Astrocyte (in vitro differentiated cells and primary cell): ENCODE results near the gene ARFGAP2. TPM values are rescaled to one million over a fixed set of nuclear protein-coding genes. Genes with fewer than 3 reads are reported as not detected.

Source experiments
- DNase-seq: peaks from one replicate; pipeline ENCODE4 v3.0.0-alpha.2; 2010; ENCODE audit warnings: low read depth
- FAIRE-seq: peaks from 2 replicates; lab custom pipeline; 2011; peaks lifted over from hg19 to GRCh38; lab: Jason Lieb, UNC
- H2AFZ ChIP-seq: 2 replicates; pipeline ENCODE4 v1.6.0; 2012; ENCODE audit warnings: low read depth, low read length, inconsistent platforms
- H3K27ac ChIP-seq: 2 replicates; pipeline ENCODE4 v1.5.1; 2011; ENCODE audit warnings: low read depth, low read length, inconsistent platforms
- H3K27me3 ChIP-seq: 2 replicates; pipeline ENCODE4 v1.6.0; 2011; ENCODE audit warnings: low read length, inconsistent platforms; ENCODE audit not compliant: insufficient read depth
- H3K36me3 ChIP-seq: 2 replicates; pipeline ENCODE4 v1.5.1; 2011; ENCODE audit warnings: low read length, inconsistent platforms; ENCODE audit not compliant: insufficient read depth
- H3K4me1 ChIP-seq: 2 replicates; pipeline ENCODE4 v1.5.1; 2011; ENCODE audit warnings: low read length, inconsistent platforms; ENCODE audit not compliant: insufficient read depth
- H3K4me2 ChIP-seq: 2 replicates; pipeline ENCODE4 v1.6.0; 2012; ENCODE audit warnings: low read length, inconsistent platforms
- H3K4me3 ChIP-seq: 2 replicates; pipeline ENCODE4 v1.5.1; 2011; ENCODE audit warnings: low read depth, mild to moderate bottlenecking, low read length, inconsistent platforms; ENCODE audit not compliant: insufficient read depth
- H3K79me2 ChIP-seq: 2 replicates; pipeline ENCODE4 v1.6.0; 2012; ENCODE audit warnings: mild to moderate bottlenecking, low read length, inconsistent platforms; ENCODE audit not compliant: insufficient read depth
- H3K9ac ChIP-seq: 2 replicates; pipeline ENCODE4 v1.6.0; 2012; ENCODE audit warnings: mild to moderate bottlenecking, low read length, inconsistent platforms
- H3K9me3 ChIP-seq: 2 replicates; pipeline ENCODE4 v1.5.1; 2012; ENCODE audit warnings: low read depth, mild to moderate bottlenecking, low read length, inconsistent platforms; ENCODE audit not compliant: insufficient read depth
- H4K20me1 ChIP-seq: 2 replicates; pipeline ENCODE4 v1.6.0; 2012; ENCODE audit warnings: low read length, inconsistent platforms; ENCODE audit not compliant: insufficient read depth
- H3K27ac Mint-ChIP-seq: one replicate; pipeline ENCODE4 v1.8.0; 2021; ENCODE audit warnings: mild to moderate bottlenecking, mixed read lengths; ENCODE audit not compliant: unreplicated experiment
- H3K27me3 Mint-ChIP-seq: one replicate; pipeline ENCODE4 v1.8.0; 2021; ENCODE audit warnings: low read depth, mixed read lengths; ENCODE audit not compliant: unreplicated experiment
- H3K36me3 Mint-ChIP-seq: one replicate; pipeline ENCODE4 v1.8.0; 2021; ENCODE audit warnings: low read depth, mixed read lengths; ENCODE audit not compliant: unreplicated experiment
- H3K4me1 Mint-ChIP-seq: one replicate; pipeline ENCODE4 v1.8.0; 2021; ENCODE audit warnings: low read depth, mixed read lengths; ENCODE audit not compliant: unreplicated experiment
- H3K4me3 Mint-ChIP-seq: one replicate; pipeline ENCODE4 v1.8.0; 2021; ENCODE audit warnings: mild to moderate bottlenecking, moderate library complexity, mixed read lengths; ENCODE audit not compliant: unreplicated experiment
- H3K9me3 Mint-ChIP-seq: one replicate; pipeline ENCODE4 v1.8.0; 2021; ENCODE audit warnings: mild to moderate bottlenecking, mixed read lengths; ENCODE audit not compliant: unreplicated experiment
- CTCF ChIP-seq: IDR thresholded peaks from 2 replicates; pipeline ENCODE4 v1.5.1; 2011; ENCODE audit warnings: low read depth, mild to moderate bottlenecking, inconsistent platforms, low read length, moderate library complexity; ENCODE audit not compliant: insufficient read depth
- EZH2 ChIP-seq: IDR thresholded peaks from 2 replicates; pipeline ENCODE4 v1.6.1; 2012; ENCODE audit warnings: mild to moderate bottlenecking, low read length, inconsistent platforms; ENCODE audit not compliant: insufficient read depth
- total RNA-seq: library from RNA; stranded (reverse); gene quantifications from 2 replicates; pipeline ENCODE4 v1.2.1, GENCODE V29; 2021

Gene ARFGAP2
- total RNA-seq, 1 donor from 2014 or later = 51.0 TPM

- Histone ChIP-seq H3K79me2 (no peaks in the 10 kb centered on the region), H3K9me3 (no peaks in the 10 kb centered on the region), H3K27ac (no peak overlapping the region), H3K4me3 (no peak overlapping the region), H2AFZ (no peak overlapping the region), H3K4me1 (peaks cover 14% of the 10 kb centered on the region), H3K27me3 (no peaks in the 10 kb centered on the region), H4K20me1 (peaks cover 20% of the 10 kb centered on the region), H3K36me3 (no peaks in the 10 kb centered on the region), H3K9ac (no peak overlapping the region), H3K4me2 (no peak overlapping the region)
- FAIRE-seq (no peak), DNase-seq (no peak)
- Mint-ChIP-seq H3K27ac (no peak overlapping the region), H3K27me3 (no peaks in the 10 kb centered on the region), H3K4me3 (no peak overlapping the region), H3K9me3 (peaks cover 2% of the 10 kb centered on the region), H3K36me3 (peaks cover 28% of the 10 kb centered on the region), H3K4me1 (peaks cover 15% of the 10 kb centered on the region)
- TF ChIP-seq CTCF (no peak), EZH2 (no peak)
Observed at GRCh38 chr11:47149782-47150181, 26.9 kb downstream of the ARFGAP2 start.

GRCh38 chr11:47148903-47149531 is 27.7 kb downstream of the ARFGAP2 start:
- Histone ChIP-seq H3K4me3 (no peak overlapping the region), H3K4me1 (peaks cover 7% of the 10 kb centered on the region), H3K4me2 (no peak overlapping the region), H3K27me3 (no peaks in the 10 kb centered on the region), H2AFZ (no peak overlapping the region), H3K79me2 (no peaks in the 10 kb centered on the region), H4K20me1 (peaks cover 18% of the 10 kb centered on the region), H3K9ac (no peak overlapping the region), H3K36me3 (no peaks in the 10 kb centered on the region), H3K27ac (no peak overlapping the region), H3K9me3 (no peaks in the 10 kb centered on the region)
- Mint-ChIP-seq H3K4me3 (no peak overlapping the region), H3K36me3 (peaks cover 28% of the 10 kb centered on the region), H3K27ac (no peak overlapping the region), H3K4me1 (peaks cover 14% of the 10 kb centered on the region), H3K9me3 (peaks cover 2% of the 10 kb centered on the region), H3K27me3 (no peaks in the 10 kb centered on the region)
- FAIRE-seq = no peak
- DNase-seq = no peak
- no peak for TF ChIP-seq CTCF
- no peak for TF ChIP-seq EZH2

- H3K27me3 ChIP-seq = no peaks in the 10 kb centered on the region
- H2AFZ ChIP-seq = no peak overlapping the region
- no peaks in the 10 kb centered on the region for H3K79me2 ChIP-seq
- H3K4me2 ChIP-seq = no peak overlapping the region
- DNase-seq (no peak), FAIRE-seq (no peak)
- H3K36me3 ChIP-seq = no peaks in the 10 kb centered on the region
- Mint-ChIP-seq H3K27ac (no peak overlapping the region), H3K9me3 (peaks cover 2% of the 10 kb centered on the region), H3K4me1 (peaks cover 18% of the 10 kb centered on the region), H3K27me3 (no peaks in the 10 kb centered on the region), H3K36me3 (peaks cover 28% of the 10 kb centered on the region), H3K4me3 (no peak overlapping the region)
- no peak overlapping the region for H3K27ac ChIP-seq
- H3K4me3 ChIP-seq = no peak overlapping the region
- H4K20me1 ChIP-seq = peaks cover 15% of the 10 kb centered on the region
- H3K9ac ChIP-seq = no peak overlapping the region
- H3K4me1 ChIP-seq = peaks cover 6% of the 10 kb centered on the region
- TF ChIP-seq EZH2 (no peak), CTCF (no peak)
- H3K9me3 ChIP-seq = no peaks in the 10 kb centered on the region
Observed at GRCh38 chr11:47148270-47148669, 28.4 kb downstream of the ARFGAP2 start.
